ENCODE results near the gene THRB.

DNA sequence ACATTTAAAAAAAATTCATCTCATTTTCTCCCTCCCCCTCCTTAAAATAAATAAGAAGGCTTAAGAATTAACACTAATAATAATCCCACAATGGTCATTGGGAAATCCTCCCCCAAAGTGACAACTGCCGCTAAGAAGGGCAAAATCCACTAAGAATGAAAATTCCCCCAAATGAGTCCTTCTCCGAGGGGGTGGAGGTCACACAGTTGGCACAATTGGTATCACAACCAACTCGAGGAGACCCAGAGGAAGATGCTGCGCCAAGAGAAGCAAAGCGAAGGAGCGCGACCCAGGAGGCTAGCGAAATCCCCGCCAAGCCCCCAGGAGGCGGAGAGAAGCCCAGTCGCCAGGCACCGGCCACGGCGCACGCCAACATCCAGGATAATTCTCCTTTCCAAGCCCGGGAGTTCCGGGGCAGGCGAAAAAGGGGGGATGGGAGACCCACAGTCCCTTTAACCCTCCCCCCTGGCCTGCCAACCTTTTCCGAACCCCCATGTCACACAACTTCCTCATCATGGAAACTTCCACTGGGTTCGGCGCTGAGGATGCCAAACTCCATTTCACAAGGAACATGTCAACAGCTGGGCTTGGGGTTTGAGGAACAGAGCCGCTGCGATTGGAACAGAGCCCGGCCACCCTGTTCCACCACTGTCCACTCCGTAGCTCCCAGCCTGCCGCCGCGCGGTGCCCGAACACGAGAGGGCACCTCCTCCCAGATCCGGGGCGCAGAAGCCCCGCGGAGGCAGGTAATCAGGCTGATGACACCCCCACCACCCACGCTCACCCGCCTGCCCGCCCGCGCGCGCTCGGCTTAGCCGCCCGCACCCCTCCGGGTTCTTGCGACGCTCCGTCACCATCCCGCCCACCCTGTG lies 668 bp downstream of the THRB start:
- TF ChIP-seq, protein P1, sequence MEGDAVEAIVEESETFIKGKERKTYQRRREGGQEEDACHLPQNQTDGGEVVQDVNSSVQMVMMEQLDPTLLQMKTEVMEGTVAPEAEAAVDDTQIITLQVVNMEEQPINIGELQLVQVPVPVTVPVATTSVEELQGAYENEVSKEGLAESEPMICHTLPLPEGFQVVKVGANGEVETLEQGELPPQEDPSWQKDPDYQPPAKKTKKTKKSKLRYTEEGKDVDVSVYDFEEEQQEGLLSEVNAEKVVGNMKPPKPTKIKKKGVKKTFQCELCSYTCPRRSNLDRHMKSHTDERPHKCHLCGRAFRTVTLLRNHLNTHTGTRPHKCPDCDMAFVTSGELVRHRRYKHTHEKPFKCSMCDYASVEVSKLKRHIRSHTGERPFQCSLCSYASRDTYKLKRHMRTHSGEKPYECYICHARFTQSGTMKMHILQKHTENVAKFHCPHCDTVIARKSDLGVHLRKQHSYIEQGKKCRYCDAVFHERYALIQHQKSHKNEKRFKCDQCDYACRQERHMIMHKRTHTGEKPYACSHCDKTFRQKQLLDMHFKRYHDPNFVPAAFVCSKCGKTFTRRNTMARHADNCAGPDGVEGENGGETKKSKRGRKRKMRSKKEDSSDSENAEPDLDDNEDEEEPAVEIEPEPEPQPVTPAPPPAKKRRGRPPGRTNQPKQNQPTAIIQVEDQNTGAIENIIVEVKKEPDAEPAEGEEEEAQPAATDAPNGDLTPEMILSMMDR (IDR thresholded peaks at IDR 0.05; ENCODE audit: extremely low read depth in 1 of 2, insufficient read depth in 1 of 2, low read depth in 1 of 2, low read length in 2 of 2) = no peak
- TF ChIP-seq EZH2 (IDR thresholded peaks at IDR 0.05; ENCODE audit: borderline replicate concordance, low read depth, low read length, severe bottlenecking) = peak; percentile 68

Data from endothelial cell of umbilical vein (primary cell).